ENCODE results near the gene ATP2C2. TPM values are rescaled to one million over a fixed set of nuclear protein-coding genes. Genes with fewer than 3 reads are reported as not detected.

The ATP2C2 gene
- total and polyA plus RNA-seq, 2 experiments from 2014 or later, result 2.1 TPM

- ATAC-seq (no peak), DNase-seq (ENCODE audit: low spot score) (no peak)
- Histone ChIP-seq H3K4me3 (no peak overlapping the region), H4K20me1 (replicated peaks; ENCODE audit: insufficient read depth) (no peaks in the 10 kb centered on the region), H3K27ac (ENCODE audit: low read depth) (no peak overlapping the region), H2AFZ (no peak overlapping the region), H3K4me1 (ENCODE audit: insufficient read depth) (no peaks in the 10 kb centered on the region), H3K27me3 (ENCODE audit: insufficient read depth) (no peaks in the 10 kb centered on the region), H3K4me2 (no peak overlapping the region), H3F3A (replicated peaks; ENCODE audit: low read depth) (no peaks in the 10 kb centered on the region), H3K9me2 (ENCODE audit: insufficient read depth) (no peaks in the 10 kb centered on the region), H3K36me3 (ENCODE audit: insufficient read depth) (no peaks in the 10 kb centered on the region), H3K79me2 (replicated peaks; ENCODE audit: insufficient read depth) (no peaks in the 10 kb centered on the region)
- no peaks in the 10 kb centered on the region for H3K9me3 Mint-ChIP-seq
- TF ChIP-seq REST (IDR thresholded peaks at IDR 0.05; ENCODE audit: unreplicated experiment), result no peak
- no peak for TF ChIP-seq JUNB (IDR thresholded peaks at IDR 0.05; ENCODE audit: unreplicated experiment)
- no peak for TF ChIP-seq ZNF462 (CRISPR knock-in tag; IDR thresholded peaks at IDR 0.05)
- no peak for TF ChIP-seq CREB1 (CRISPR knock-in tag; IDR thresholded peaks at IDR 0.05; ENCODE audit: low read depth)
- no peak for TF ChIP-seq EZH2phosphoT487 (IDR thresholded peaks at IDR 0.05; ENCODE audit: unreplicated experiment)
- no peak for TF ChIP-seq NANOG (IDR thresholded peaks at IDR 0.05; ENCODE audit: borderline replicate concordance)
- no peak for TF ChIP-seq EZH2 (IDR thresholded peaks at IDR 0.05; ENCODE audit: low read depth, unreplicated experiment)
- TF ChIP-seq POLR2AphosphoS5 (IDR thresholded peaks at IDR 0.05; ENCODE audit: low read depth), result no peak
- TF ChIP-seq ZNF114 (CRISPR knock-in tag; IDR thresholded peaks at IDR 0.05), result no peak
- TF ChIP-seq, protein P1, sequence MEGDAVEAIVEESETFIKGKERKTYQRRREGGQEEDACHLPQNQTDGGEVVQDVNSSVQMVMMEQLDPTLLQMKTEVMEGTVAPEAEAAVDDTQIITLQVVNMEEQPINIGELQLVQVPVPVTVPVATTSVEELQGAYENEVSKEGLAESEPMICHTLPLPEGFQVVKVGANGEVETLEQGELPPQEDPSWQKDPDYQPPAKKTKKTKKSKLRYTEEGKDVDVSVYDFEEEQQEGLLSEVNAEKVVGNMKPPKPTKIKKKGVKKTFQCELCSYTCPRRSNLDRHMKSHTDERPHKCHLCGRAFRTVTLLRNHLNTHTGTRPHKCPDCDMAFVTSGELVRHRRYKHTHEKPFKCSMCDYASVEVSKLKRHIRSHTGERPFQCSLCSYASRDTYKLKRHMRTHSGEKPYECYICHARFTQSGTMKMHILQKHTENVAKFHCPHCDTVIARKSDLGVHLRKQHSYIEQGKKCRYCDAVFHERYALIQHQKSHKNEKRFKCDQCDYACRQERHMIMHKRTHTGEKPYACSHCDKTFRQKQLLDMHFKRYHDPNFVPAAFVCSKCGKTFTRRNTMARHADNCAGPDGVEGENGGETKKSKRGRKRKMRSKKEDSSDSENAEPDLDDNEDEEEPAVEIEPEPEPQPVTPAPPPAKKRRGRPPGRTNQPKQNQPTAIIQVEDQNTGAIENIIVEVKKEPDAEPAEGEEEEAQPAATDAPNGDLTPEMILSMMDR (conservative IDR thresholded peaks at IDR 0.05; ENCODE audit: low read depth in 2 of 2), result no peak
- no peak for TF ChIP-seq ETS1 (IDR thresholded peaks at IDR 0.05)
- TF ChIP-seq STAT1 (IDR thresholded peaks at IDR 0.05; ENCODE audit: unreplicated experiment), result no peak
- TF ChIP-seq ZNF331 (CRISPR knock-in tag; IDR thresholded peaks at IDR 0.05; ENCODE audit: low read depth), result no peak
- no peak overlapping the region for H3K27ac Mint-ChIP-seq
- peaks cover 3% of the 10 kb centered on the region for H3K4me1 Mint-ChIP-seq
- H3K36me3 Mint-ChIP-seq (ENCODE audit: low read depth), result no peaks in the 10 kb centered on the region
- H3K4me3 Mint-ChIP-seq, result no peak overlapping the region
- H3K27me3 Mint-ChIP-seq (ENCODE audit: insufficient read depth, low read depth, poor library complexity), result peaks cover 2% of the 10 kb centered on the region
Measured at GRCh38 chr16:84348386-84348888, 19.9 kb upstream of the ATP2C2 start.
